GM19025 (cell line): Measurements from ENCODE around the gene COPS7B.
"Not testable (repeated sequence)": the region's sequence is repeated elsewhere in the genome, so short reads cannot be mapped to it uniquely, and the experiment has no call there.

Experiments
- ATAC-seq: cut with Tn5 transposase; IDR thresholded peaks from one replicate; pipeline ENCODE4 v1.9.1; 2021; ENCODE audit warnings: mild to moderate bottlenecking, low read depth, moderate library complexity; ENCODE audit not compliant: unreplicated experiment

The COPS7B gene

DNA sequence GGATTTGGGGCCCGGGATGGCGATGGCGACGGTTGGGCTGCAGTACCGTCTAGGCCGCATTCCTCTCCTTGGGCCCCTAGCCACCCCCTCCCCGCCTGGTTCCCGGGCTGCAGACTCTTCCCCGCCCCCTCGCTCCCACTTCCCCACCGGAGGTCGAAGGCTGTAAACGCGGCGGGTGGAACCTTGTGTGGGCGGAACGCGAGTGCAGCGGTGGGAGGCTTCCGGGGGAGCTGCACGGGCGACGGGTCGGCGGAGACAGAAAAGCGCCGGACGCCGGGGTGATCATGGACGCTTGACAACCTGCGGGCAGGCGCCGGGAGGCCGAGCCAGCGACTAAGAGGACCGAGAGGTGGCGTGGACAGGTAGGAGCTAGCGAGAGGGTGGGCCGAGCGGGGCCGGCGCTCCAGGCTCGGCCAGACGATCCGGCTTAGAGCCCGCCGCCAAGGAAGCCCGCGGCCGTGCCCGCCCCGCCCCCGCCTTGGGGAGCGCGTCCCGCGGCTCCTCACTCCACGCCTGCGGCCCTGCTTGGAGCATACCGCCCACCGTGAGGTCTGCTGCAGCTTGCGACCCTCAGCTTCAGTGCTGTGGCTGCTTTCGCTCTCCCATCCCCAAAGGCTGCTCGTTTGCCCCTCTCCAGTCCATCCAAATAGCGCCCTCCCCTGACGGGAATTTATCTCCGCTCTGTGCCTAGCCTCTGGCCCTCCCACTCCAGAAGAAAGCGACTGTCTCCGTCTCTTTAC, at the start of gene COPS7B:
COPS7B (plus strand) TSS at position 269 of the 740 bp plus-strand sequence. CDS start 2,126 bp downstream, outside the sequence.
- peak; percentile 51 for ATAC-seq

DNA sequence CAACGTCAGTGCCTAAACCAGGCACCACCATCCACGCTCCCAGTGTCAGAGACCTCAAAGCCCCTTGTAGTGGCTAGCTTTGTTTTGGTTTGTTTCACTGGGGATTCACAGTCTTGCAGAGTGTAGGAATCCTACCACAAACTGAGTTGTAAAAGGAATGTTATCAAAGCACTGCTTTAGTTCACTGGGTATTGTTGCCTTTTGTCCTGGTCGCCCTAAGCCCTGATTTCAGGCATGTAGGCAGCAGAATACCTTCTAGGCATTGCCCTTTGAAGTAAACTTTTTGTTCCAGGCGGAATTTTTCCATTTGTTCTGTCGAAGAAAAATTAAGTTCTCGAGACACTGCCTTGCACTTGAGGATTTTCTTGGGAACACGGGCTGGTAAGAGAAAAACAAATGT, 48.5 kb upstream of the COPS7B start:
- no peak for ATAC-seq

DNA sequence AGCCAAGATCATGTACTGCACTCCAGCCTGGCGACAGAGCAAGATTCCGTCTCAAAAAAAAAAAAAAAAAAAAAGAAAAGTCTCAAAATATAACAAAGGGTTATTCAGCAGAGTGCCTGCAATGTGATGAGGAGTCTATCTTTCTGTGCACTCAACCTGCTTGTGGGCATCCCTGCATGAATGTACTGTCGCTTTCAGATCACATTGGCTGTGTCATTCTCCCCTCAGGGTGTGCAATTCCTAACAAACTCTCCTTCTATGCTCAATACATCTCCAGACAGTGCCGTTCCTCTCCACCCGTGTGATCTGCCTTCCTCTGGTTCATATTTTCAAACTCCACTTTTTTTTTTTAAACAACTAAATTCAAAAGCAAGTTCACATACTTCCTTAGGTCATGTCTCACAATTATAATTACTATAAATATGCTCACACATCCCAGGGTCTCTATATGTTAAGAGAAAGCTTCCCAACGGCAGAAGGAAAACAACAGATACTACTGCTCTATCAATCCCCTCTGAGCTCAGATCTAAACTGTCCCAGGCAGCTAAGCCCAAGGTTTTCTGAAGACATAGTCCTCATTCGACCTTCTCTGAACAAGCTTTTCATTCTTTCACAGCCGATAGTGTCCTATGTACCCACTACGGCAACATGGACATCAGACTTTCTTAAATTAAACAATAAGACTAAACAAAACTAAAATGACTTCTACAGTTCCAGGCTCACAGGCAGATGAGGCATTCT, 42.7 kb upstream of the COPS7B start:
- ATAC-seq = no peak

DNA sequence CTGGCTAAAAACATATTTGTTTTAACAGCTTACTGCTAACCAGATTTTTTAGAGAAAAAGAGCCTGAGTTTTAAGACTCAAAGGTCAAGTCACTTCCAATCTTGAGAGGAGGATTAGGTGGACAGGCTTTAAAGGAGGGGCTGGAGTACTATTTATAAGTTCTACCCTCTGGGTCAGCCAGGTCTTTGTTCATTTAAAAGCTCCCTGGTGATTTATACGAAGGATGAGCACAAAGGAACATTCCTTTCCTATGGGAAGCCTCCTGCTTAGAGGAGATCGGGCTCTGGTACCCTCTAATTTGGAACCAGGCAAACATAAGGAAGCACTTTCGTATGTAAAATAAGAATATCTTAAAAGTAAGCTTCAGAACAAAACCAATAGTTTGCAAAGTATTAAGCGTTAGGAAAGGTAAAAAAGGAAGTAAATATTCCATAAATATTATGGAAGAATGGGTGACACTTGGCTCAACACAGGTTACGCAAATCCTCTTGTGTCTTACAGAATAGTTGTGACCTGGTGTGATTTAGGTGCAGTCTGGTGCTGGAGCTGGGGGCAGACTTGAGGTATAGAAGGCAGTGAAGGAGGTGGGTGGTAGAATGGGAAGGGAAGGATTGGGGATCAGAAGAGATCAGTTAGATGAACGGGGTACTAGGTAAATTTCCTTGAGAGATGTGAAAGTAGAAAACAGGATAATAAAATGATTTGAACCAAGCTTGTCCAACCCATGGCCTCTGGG, 40.8 kb upstream of the COPS7B start:
- no peak for ATAC-seq

DNA sequence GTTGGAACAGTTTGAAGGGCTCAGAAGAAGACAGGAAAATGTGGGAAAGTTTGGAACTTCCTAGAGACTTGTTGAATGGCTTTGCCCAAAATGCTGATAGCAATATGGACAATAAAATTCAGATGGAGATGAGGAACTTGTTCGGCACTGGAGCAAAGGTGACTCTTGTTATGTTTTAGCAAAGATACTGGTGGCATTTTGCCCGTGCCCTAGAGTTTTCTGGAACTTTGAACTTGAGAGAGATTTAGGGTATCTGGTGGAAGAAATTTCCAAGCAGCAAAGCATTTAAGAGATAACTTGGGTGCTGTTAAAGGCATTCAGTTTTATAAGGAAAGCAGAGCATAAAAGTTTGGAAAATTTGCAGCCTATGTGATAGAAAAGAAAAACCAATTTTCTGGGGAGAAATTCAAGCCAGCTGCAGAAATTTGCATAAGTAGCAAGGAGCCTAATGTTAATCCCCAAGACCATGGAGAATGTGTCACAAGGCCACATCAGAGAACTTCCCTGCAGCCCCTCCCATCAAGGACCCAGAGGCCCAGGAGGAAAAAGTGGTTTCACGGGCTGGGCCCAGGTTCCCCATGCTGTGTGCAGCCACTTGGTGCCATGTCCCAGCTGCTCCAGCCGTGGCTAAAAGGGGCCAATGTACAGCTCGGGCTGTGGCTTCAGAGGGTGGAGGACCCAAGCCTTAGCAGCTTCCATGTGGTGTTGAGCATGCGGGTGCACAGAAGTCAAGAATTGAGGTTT, 37.9 kb upstream of the COPS7B start:
- ATAC-seq = not testable (repeated sequence)

DNA sequence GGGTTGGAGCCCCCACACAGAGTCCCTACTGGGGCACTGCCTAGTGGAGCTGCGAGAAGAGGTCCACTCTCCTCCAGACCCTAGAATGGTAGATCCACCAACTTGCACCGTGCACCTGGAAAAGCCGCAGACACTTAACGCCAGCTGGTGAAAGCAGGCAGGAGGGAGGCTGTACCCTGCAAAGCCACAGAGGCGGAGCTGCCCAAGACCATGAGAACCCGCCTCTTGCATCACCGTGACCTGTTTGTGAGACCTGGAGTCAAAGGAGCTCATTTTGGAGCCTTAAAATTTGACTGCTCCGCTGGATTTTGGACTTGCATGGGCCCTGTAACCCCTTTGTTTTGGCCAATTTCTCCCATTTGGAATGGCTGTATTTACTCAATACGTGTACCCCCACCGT, 37.2 kb upstream of the COPS7B start:
- ATAC-seq = not testable (repeated sequence)

DNA sequence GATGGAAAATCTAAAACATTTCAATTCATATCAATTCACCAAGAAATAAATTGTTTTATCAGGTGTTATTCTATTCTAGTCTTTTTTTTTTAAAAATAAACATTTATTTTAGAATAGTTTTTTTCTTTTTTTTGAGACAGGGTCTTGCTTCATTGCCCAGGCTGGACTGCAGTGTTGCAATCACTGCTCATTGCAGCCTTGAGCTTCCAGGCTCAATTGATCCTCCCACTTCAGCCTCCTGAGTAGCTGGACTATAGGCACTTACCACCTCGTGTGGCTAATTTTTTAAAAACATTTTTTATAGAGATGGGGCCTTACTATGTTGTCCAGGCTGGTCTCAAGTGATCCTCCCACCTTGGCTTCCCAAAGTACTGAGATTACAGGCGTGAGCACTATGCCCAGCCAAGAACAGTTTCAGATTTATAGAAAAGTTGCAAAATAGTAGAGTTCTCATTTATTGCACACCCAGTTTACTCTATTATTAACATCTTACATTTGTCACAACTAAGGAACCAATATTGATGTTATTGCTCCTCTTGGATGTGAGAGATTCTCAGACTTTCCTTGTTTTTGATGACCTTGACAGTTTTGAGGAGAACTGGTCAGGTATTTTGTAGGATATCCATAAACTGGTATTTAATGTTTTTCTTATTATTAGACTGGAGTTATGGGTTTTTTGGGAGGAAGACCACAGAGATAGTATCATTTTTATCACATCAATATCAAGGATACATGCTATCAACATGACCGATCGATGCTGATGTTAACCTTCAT, 35.0 kb upstream of the COPS7B start:
- ATAC-seq = no peak

DNA sequence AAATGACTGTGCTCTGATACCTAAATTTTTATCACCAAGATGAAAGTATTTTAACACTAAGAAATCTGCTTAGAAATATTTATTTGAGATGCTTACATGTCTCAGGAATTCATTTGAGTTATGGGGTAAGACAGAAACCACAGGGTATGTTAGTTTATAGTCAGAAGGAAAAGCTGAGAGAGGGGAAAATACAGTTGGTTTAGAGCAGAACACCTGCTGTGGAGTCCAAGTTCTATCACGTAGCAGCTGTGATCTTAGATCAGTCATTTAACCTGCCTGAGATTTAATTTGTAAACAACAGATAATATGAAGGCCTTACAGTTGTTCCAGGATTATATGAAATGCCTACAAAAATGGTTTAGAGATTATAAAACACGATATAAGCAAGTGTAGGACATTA, 34.2 kb upstream of the COPS7B start:
- no peak for ATAC-seq

DNA sequence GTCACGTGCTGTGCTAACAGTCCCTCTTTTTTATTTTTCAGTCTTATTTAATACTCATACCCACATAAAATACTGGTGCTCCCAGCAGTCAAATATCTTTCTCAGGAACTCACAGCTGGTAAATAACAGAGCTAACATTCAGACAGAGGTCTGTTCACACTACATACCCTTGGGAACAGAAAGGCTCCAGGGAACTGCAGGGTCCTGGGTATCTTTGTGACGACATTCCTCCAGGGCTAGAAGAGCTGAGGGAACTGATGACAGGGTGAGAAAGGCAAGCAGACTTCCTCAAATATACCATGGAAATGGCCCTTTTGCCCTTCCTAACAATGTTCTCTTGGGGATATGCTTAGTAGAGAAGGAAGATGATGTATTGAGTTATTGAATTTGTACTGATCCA, 24.5 kb upstream of the COPS7B start:
- no peak for ATAC-seq

DNA sequence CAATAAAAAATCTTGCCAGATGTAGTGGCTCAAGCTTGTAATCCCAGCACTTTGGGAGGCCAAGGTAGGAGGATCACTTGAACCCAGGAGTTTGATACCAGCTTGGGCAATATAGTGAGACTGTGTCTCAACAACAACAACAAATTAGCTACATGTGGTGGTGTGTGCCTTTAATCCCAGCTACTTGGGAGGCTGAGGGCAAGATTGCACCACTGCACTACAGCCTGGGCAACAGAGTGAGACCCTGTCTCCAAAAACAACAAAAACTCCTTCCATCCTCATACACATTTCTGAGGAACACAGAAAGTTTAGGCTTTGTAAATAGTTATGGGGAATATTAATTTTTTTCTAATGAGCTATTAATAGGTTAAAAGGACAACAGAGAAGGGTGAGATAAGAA, 22.1 kb upstream of the COPS7B start:
- no peak for ATAC-seq

DNA sequence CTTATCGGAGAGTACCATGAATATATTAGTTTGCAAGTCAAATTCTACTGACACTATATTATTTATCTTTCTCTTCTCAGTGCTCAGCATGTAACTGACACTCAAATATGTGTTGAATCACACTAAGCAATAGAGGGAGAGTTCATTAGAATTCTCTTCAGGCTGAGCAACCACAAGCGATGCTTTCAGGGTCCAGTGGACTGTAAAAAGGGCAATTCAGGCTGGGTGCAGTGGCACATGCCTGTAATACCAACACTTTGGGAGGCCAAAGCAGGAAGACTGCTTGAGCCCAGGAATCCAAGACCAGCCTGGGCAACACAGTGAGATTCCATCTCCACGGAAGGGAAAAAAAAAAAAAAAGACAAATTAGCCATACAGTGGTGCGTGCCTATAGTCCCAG, 21.5 kb upstream of the COPS7B start:
- no peak for ATAC-seq

DNA sequence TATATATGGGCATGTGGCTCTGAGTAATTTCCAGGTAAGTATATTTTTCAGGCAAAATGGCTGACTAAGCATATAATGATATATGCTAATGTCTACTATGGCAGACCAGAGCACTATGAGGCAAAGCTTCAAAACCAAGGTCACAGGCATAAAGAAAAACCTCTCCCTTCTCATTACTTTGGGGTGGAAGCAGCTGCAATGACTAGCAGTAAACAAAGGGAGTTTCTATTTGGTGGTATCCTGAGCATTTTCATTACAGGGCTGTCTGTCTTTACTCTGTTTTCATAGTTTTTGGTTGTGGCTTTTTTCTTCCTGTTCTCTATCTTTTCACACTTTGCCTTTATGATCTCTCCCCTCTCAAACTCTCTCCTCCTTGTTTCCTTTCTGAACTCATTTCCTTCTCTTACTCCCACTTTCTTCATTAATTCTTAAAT, 20.7 kb upstream of the COPS7B start:
- no peak for ATAC-seq

DNA sequence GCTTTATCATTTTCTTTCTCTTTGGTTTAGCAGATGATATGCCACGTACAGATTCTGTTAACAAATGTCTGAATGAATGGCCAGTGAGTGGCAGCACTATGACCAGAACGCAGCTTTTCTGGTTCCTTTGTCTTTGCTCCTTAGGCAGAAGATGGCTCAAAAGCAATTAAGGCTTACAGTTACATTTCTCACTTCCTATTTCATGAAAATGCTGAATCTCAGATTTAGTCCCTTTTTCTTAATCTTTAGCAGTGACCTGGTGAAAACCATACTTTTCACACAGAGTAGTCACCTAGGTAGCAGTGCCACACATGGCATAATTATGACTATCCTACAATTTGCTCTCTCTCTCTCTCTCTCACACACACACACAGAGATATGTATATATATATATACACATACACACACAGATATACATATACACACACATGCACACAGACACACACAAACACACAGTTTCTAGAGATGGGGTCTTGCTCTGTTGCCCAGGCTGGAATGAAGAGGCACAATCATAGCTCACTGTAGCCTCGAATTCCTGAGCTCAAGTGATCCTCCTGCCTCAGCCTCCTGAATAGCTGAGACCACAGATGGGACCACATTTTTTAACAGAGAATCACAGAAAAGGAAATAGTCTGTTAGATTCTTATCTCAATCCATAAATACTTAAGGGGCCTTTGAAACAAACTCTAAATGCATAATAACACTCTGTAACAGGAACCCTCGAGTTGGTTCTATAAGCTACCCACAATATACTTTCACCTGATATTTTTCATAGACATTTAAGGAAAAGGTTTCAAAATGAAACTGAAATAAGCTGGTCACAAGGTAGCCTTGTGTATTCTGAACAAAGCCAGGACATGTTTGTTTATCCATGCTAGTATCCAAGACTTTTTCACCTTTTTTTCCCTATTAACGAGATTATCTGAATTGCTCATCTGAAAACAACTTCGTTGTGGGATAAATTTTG, 16.8 kb upstream of the COPS7B start:
- no peak for ATAC-seq

DNA sequence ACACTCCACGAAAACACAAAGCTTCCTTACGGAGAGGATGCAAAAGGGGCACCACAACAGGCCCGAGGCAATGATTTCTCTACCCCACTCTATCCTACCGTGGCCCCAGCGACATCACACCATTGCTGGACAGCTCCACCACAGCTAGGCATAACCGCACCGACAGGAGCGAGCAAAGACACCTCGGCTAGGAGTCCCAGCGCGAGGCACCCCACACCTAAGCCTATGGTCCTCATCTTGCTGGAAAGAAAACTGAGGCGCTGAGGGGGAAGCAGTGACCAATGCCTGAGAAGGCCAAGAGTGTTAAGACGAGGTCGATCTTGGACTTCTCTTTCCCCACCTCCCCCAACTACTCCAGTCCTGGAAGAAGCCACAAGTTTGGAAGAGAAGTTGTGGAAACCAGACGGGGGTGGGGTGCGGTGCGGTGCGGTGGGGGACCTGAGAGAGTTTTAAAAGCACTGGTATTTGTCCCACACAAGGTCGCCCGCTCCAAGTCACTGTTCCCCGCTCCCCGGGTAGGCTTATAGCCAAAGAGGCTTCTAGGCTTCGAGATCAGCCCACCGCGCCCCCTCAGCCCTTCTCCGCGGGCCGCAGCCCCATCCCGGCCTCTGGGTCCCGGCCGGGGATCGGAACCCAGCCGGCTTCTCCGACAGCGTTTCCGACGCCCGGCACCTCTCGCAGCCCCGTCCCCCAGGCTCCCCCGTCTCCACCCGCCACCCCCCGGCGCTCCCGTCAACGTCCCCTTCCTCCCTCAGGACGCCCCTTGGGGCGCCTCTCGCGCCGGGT, 5.9 kb upstream of the COPS7B start:
- ATAC-seq = no peak

DNA sequence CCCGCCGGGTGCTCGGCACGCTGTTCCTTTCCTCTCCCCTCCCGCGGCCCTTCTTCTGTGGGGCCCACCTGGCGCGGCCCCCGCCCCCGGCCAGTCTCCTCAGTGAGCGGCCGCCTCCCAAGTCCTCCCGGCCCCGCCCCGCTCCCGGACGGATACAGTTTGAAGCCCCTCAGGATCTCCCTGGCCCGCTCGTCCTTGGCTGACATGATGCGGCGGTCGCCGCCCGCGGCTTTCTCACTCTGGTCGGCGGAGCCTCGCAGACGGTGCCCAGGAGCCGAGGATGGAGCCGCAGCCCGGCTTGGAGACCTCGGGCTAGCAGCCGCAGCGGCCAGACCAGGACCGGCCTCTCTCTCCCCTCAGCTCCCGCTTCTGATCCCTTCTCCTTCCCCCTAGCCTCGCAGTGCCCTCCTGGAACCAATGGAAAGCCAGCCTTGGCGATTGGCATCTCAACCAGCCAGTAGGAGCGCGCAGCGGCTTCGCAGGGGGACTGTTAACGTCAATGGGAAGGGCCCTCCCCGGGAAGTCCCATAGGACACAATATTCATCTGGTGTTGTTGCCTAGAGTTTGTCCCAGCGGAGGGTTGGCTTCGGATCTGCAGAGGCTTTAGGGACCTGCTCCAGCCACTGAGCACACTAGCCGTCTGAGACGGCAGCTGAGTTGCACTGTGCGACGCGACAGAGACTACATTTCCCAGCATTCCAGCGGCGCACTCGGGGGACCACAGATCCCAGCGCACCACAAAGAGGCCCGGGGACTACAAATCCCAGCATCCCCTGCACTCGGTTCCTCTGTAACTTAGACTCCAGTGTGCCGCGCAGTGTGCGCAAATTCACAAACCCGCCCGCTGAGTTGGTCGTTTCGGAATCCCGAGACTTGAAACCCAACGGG, 5.1 kb upstream of the COPS7B start, which contains the start of gene PDE6D:
PDE6D (minus strand) TSS at position 374 of the 889 bp plus-strand sequence; CDS start at position 206, 168 bp downstream.
- peak; percentile 88 for ATAC-seq

DNA sequence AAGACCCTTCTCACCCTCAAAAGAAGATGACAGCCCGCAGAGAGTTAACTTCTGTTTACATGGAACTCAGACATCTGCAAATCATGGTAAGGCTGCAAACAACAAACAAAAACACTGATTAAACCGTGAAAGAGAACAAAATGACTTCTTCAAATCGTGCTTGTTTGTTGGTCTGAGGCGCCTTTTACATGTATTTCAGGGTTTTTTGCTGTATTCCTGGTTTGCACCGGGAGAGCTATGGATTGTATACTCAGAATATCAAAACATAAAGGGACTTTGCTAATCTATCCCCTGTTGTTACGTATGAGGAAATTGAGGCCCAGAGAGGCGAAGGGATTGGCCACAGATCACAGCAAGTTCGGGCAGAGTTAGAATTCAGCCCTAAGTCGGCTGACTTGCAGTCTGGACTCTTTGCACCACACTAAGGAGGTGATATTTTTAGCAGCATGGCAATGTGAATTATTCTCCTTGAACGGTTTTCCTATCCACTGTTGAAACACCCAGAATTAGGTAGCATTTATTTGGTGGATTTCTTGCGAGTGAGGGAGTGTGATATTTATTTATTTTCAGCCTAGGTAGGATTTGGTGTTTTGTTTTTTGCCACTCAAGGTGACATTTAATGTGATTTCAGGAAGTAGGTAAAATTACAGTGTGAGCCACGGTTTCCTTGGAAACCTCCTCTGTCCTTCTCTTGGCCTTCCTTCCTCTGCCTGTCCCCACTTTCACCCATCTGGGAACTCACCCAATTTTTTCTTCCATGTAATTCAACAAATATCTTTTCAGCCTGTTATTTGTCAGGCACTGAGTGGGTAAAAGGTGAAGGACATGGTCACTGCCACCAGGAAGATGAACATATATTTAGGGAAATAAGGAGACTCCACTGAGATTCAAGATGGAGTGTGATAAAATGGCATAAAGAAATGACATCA, 4.2 kb upstream of the COPS7B start:
- ATAC-seq = no peak
